Jurkat, Clone E6-1 (cell line): ENCODE data around the gene WDR1.
A peak's percentile ranks its signal among the peaks of the same experiment; 100 is the strongest.

Experiments used
- DNase-seq: peaks from one replicate; pipeline ENCODE4 v3.0.0-alpha.2; 2011; ENCODE audit warnings: low read depth, low spot score
- H3K4me3 ChIP-seq: 2 replicates; pipeline ENCODE4 v1.5.1; 2011; ENCODE audit warnings: mild to moderate bottlenecking, low read length, control low read depth, moderate library complexity

Gene WDR1

GRCh38 chr4:10104211-10104990, 12.2 kb downstream of the WDR1 start:
- H3K4me3 ChIP-seq = no peak overlapping the region

GRCh38 chr4:10102474-10103332, 13.9 kb downstream of the WDR1 start:
- H3K4me3 ChIP-seq = no peak overlapping the region
- DNase-seq = no peak

More at GRCh38 chr4:10104211-10104990, 12.2 kb downstream of the WDR1 start:
- DNase-seq = no peak

DNA sequence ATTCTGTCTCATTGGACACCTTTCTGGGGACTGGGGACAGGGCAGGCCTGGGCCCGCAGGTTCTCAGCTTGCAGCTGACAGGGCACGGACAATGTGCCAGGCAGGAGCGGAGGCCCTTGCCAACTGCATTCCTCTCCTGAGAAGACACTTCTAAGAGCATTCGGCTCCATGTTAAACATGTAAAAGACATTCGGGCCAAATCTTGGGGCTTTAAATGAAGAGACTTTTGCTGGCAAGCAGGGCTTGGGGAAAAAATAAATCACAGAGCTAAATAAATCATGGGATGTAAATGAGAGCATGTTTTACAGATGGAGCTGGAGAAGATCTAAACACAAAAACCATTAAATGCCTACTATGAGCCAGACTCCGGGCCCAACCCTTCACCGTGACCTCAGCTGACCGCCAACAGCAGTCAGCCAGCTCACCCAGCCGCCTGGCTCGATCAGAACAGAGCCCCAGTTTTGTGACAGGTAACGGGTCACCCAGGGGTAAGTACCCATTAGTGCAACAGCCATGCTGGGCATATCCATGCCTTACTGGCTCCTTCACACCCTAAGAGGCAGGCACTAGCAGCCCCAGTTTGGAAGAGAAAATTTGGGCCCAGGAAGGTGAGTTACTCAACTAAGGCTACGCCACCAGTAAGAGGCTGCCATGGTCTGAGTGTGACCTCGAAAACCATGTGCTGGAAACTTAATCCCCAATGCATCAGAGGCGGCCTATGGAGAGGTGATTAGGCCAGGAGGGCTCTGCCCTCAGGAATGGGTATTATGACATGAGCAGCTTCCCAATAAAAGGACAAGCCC, 14.7 kb downstream of the WDR1 start:
- DNase-seq = no peak
- H3K4me3 ChIP-seq = no peak overlapping the region

GRCh38 chr4:10100734-10101216, 15.8 kb downstream of the WDR1 start:
- H3K4me3 ChIP-seq = no peak overlapping the region; the same call in 1 of the 2 replicates
- no peak for DNase-seq

DNA sequence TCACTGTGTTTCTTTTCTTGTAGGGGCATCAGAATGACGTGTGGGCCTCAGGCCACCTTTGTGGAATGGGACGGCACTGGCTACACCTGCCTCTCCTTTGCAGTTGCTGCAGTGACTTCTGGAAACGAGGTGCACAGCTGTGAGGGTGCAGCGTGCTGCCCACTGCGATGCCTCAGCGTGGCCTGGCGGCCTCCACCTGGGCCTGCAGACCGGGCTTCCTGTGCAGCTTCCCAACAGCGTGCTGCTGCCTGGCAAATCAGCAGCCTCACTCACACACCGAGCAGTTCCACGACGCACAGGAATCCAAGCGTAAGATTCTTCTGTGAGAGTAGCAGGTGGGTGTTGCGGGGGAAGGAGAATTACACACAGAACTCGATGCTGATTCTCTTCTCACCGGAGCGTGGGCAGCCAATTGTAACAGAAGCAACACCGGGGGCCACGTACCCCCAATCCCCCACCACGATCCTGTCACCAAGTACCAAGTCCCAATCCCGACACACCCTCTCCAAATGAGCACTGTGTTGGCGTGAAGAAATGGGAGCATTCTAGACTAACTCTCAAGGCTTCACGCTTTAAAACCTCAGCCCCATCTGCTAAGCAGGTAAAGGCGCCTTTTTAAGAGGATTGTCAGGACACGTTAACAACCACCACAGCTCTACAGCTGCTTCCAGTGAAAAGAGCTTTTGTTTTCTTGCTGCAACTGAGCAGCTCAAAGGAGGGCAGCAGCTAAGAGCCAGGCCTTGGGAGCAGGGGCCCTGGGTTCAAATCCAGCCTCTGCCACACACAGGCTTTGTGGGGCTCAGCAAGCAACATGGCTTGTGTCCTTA, 16.9 kb downstream of the WDR1 start:
- DNase-seq = peak; percentile 68

GRCh38 chr4:10098780-10099160, 17.8 kb downstream of the WDR1 start:
- no peak overlapping the region for H3K4me3 ChIP-seq
- no peak for DNase-seq

More for the DNA sequence above, 16.9 kb downstream of the WDR1 start:
- peak overlapping the region; percentile 7; the same call in 1 of the 2 replicates for H3K4me3 ChIP-seq

DNA sequence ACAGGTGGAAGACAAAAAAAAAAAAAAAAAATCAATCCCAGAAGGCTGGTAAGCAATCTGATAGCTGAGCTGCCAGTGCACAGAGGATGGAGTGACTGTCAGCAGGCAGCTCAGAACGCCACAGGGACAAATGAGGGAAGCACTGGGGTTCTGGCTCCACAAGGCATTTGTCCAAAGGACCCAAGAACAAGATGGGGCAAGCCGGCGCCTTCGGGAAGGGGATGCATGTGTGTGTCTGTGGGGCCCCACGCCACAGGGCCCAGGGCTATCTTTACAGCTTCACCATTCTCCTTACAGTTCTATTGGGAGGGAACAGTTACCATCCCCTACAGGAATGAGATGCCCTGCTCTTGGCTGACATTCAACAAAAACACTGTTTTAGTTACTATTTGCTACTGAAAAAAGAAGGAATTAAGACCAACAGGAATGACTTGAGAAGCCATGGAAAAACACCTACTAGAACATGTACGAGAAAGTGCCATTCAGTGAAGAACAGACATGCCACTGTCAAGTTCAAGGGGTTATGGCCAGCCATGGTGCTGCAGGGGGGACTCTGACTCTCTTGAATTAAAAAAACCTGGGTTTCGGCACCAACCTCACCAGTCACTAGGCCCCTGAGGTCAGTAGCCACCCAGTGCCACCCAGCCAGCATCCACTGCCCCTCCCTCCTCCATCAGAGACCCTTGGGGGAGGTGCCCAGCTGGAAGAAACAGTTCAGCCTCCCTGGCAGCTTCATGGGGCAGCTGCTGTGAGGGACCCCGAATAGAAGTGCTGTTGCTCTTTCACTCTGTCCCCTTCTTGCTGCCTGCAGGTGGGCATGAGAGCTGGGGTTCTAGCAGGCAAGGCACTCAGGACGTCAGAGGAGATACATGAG, 18.5 kb downstream of the WDR1 start:
- DNase-seq = no peak
- no peak overlapping the region for H3K4me3 ChIP-seq

GRCh38 chr4:10096978-10097335, 19.6 kb downstream of the WDR1 start:
- DNase-seq = no peak
- no peak overlapping the region for H3K4me3 ChIP-seq

DNA sequence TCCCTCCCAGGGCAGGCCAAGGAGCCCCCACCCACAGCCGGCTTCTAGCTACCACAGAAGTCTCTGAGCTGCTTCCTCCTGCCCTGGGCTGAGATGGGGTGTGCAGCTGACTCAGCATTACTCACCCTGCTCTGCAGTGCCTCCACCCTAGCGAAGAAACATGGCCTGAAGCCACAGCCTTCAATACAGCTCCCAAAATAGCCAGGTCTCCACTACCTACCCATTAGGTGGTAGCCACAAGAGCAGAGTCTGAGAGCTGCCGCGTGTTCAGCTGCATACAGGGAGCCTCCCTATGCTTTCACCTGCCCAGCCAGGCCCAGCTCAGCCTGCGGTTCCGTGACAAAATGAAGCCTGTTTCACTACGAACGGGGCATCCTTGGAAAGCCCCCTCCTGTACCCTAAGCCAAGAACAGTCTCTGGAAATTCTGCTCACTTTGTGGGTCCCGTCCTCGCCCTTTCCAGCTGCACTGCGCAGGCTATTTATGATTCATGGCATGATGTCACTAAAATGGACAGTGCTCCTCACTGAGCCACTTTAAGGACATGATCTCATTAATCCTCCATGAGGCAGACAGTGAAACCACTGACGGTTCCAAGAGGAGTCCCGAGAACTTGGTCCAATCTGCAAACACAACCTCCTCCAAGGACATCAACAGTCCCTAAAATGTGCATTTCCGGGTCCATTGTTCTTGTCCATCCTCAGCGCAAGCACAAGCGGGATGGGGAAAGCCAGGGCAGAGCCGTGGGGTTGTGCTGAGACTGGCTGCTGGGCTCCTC, 20.2 kb downstream of the WDR1 start:
- no peak overlapping the region for H3K4me3 ChIP-seq
- DNase-seq = peak; percentile 90

- no peak overlapping the region for H3K4me3 ChIP-seq
- DNase-seq = no peak
These were observed 21.2 kb downstream of the WDR1 start for GRCh38 chr4:10095296-10095991.

DNA sequence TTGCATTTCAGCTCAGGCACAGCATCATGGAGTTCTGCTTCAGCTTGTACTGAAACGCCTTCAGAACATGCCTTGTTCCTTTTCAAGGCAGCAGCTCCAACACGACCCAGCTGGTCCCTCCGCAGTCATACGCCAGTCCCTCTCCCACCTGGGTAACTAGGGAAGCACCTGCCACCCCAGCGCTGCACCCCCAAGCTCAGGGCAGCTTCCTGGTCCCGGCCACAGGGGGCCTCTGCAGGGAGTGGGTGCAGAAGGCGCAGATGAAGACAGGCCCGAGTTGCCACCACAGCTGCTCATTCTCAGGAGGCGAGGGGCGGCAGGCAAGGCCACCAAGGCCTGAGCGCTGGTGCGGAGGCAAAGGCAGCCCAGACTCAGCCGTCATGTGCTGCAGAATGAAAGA, 21.8 kb downstream of the WDR1 start:
- peak overlapping the region; percentile 38 for H3K4me3 ChIP-seq
- peak; percentile 90 for DNase-seq

DNA sequence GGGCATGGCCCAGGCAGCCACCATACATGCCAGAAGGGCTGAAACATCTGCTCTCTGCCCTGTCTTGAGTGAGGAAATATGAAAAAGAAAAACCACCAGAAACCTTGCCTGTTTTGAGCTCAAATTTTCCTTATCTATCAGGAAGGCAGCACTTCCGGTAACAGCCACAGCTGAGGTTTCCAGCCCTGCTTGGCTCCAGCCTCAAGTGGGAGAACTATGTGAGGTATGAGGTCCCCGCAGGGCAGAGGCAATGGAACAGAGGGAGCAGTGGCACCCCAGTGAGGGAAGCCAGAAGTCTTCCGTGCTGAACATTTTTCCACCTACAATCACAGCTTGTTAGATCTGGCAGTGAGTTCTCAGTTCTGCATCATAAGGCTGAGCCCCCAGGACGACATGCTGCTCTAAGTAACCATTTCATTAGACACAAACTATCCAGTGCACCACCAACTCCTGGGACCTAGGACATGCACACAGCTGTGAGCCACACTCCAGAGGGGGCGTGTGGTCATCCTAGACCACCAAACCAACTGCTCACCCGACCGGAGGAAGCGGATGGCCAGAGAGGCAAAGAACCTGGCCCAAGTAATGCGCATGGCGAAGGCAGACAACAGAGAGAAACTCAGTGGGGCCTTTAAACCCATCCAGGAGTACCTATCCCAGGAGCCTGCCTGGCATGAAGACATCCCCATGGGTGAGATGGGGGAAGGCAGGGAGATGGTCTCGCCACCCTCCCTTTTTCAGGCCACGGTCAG, 22.6 kb downstream of the WDR1 start:
- peak overlapping the region; percentile 38 for H3K4me3 ChIP-seq
- DNase-seq = peak; percentile 96

- no peak for DNase-seq
- H3K4me3 ChIP-seq = peak overlapping the region; percentile 34
These were observed 23.4 kb downstream of the WDR1 start for GRCh38 chr4:10093271-10093621.

- peak overlapping the region; percentile 34 for H3K4me3 ChIP-seq
- DNase-seq = no peak
These were observed 23.9 kb downstream of the WDR1 start for GRCh38 chr4:10092481-10093270.

DNA sequence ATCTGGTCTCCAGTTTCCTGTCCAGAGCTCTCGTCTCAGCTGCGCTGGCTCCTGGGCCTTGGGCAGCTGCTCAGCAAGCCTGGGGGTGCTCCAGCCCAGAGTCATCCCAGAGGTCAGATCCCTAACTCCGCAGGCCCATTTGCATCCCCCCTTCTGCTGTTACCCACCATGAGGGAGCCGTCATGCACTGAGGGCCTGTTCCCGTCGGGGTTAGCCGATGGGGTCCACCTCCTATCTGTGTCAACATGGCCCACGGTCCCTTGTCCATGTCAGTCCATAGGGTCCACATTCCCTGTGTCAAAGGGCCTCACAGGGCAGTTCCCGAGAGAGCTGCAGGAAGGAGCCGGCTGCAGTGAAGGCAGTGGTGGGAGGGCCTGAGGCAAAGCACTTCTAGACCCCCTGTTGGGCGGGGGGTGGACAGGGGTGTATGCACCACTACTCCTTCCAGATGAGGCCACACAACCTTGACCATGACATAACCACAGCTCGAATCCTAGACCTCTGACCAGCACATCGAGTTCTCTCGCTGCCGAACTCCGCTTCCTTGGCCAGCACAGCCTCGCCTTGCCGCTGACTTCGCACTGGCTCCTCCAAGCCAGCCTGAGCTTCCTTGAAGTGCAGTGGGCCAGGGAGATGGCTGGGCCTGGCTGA, 24.9 kb downstream of the WDR1 start:
- no peak for DNase-seq
- no peak overlapping the region for H3K4me3 ChIP-seq
